K562 (cell line): ENCODE data around the gene CFAP157. TPM values are rescaled to one million over a fixed set of nuclear protein-coding genes. Genes with fewer than 3 reads are reported as not detected.
A peak's percentile ranks its signal among the peaks of the same experiment; 100 is the strongest.

Source experiments
- ARID1B ChIP-seq: fragments of 450-650 bp; IDR thresholded peaks from 2 replicates; pipeline ENCODE4 v1.6.1; 2016; ENCODE audit warnings: antibody characterized with exemption, mild to moderate bottlenecking, inconsistent platforms
- BDP1 ChIP-seq: IDR thresholded peaks from 3 replicates; pipeline ENCODE4 v1.6.1; 2011; ENCODE audit not compliant: insufficient read length, insufficient read depth
- EP400 ChIP-seq: fragments of 450-650 bp; IDR thresholded peaks from 2 replicates; pipeline ENCODE4 v1.6.1; 2017; ENCODE audit warnings: antibody characterized with exemption, mild to moderate bottlenecking, moderate library complexity
- FOXK1 ChIP-seq: sonication (generic); formaldehyde crosslinking; IDR thresholded peaks from 2 replicates; pipeline ENCODE4 v1.8.0; 2022; ENCODE audit warnings: missing genetic modification reagents, mild to moderate bottlenecking, borderline replicate concordance
- FOXK2 ChIP-seq, 2 experiments: fragments of 450-650 bp; IDR thresholded peaks in 1 of 2; conservative IDR thresholded peaks in 1 of 2; 2 replicates each; pipeline ENCODE4 v1.6.1; 2016; ENCODE audit warnings: low read depth in 2 of 2, mild to moderate bottlenecking in 1 of 2
- NCOA1 ChIP-seq: fragments of 450-650 bp; IDR thresholded peaks from 2 replicates; pipeline ENCODE4 v1.6.1; 2016; ENCODE audit warnings: low read depth
- RBBP5 ChIP-seq: fragments of 200-600 bp; sonication (generic); IDR thresholded peaks from 2 replicates; pipeline ENCODE4 v1.6.1; 2012; ENCODE audit warnings: borderline replicate concordance, mild to moderate bottlenecking, low read length, control low read depth, inconsistent platforms; ENCODE audit not compliant: insufficient read depth, poor library complexity, severe bottlenecking
- RHOXF2B ChIP-seq: fragments of 250-450 bp; sonication (Bioruptor Pico); conservative IDR thresholded peaks from 2 replicates; pipeline ENCODE4 v1.5.1; 2021
- RNF219 ChIP-seq: fragments of 250-450 bp; sonication (Bioruptor Pico); IDR thresholded peaks from 2 replicates; pipeline ENCODE4 v1.5.0; 2022; ENCODE audit warnings: mild to moderate bottlenecking
- SAFB2 ChIP-seq: fragments of 200-400 bp; formaldehyde crosslinking; IDR thresholded peaks from 2 replicates; pipeline ENCODE4 v1.6.1; 2018; ENCODE audit warnings: borderline replicate concordance, low read length, low read depth, moderate library complexity; ENCODE audit not compliant: severe bottlenecking
- TFAP4 ChIP-seq: sonication (generic); formaldehyde crosslinking; IDR thresholded peaks from 2 replicates; pipeline ENCODE4 v1.8.0; 2022; ENCODE audit warnings: missing genetic modification reagents, mild to moderate bottlenecking, moderate library complexity, borderline replicate concordance
- THAP12 ChIP-seq: fragments of 250-450 bp; sonication (Bioruptor Pico); IDR thresholded peaks from 2 replicates; pipeline ENCODE4 v1.9.0; 2021; ENCODE audit warnings: mild to moderate bottlenecking, inconsistent platforms
- ZBTB33 ChIP-seq: sonication (generic); formaldehyde crosslinking; IDR thresholded peaks from 2 replicates; pipeline ENCODE4 v1.8.1; 2023; ENCODE audit warnings: mild to moderate bottlenecking, missing genetic modification reagents
- ZHX1 ChIP-seq: fragments of 150-350 bp; conservative IDR thresholded peaks from 2 replicates; pipeline ENCODE4 v1.6.1; 2014; ENCODE audit warnings: low read length
- ZNF165 ChIP-seq: fragments of 250-450 bp; sonication (Bioruptor Pico); IDR thresholded peaks from 2 replicates; pipeline ENCODE4 v1.4.0; 2020; ENCODE audit warnings: borderline replicate concordance
- polyA plus RNA-seq, 8 experiments: library from polyadenylated mRNA; depleted of rRNA in 4 of 8; stranded (reverse) in 5 of 8; unstranded in 3 of 8; fragments of >200 nt; fragmentation: Nextera tagmentation in 2 of 8; fragmentation: Illumina TruSeq in 1 of 8; extraction: Ambion mirVana in 2 of 8; extraction: Trizol in 1 of 8; gene quantifications; 2 replicates each; pipeline versions ENCODE4 v1.2.1 to v1.2.3, GENCODE V29; 2011 to 2014; ENCODE audit warnings: inconsistent platforms in 1 of 8, missing spikeins in 1 of 8
- total RNA-seq, 7 experiments: library from RNA; depleted of rRNA in 6 of 7; stranded (reverse); fragments of >200 nt in 6 of 7; fragmentation: Illumina TruSeq in 2 of 7; extraction: Trizol in 2 of 7; gene quantifications; 2 replicates each; pipeline versions ENCODE4 v1.2.1 to v1.2.3, GENCODE V29; 2011 to 2021; ENCODE audit warnings: low replicate concordance in 1 of 7

The CFAP157 gene
- total and polyA plus RNA-seq, 9 of the 15 experiments (the other 6 are each of a cell fraction or from before 2014, with no cell fraction given) = 0.03 TPM; not detected in 8

GRCh38 chr9:127734747-127735529, 28.1 kb downstream of the CFAP157 start, which contains the start of gene TOR2A (continued):
- TF ChIP-seq SAFB2 = no peak
- peak; percentile 30 for TF ChIP-seq RBBP5
- TF ChIP-seq NCOA1 = no peak
- peak; percentile 61; the same call in 1 of the 2 replicates for TF ChIP-seq FOXK1 (CRISPR knock-in tag)
- no peak for TF ChIP-seq ARID1B
- TF ChIP-seq THAP12 (CRISPR knock-in tag) = peak; percentile 18; the same call in 1 of the 2 replicates
- TF ChIP-seq RNF219 = no peak
- peak; percentile 56; the same call in 1 of the 2 replicates for TF ChIP-seq ZBTB33
- peak; percentile 45; the same call in 1 of the 2 replicates for TF ChIP-seq TFAP4
- TF ChIP-seq ZHX1 = peak; percentile 85; the same call in 1 of the 2 replicates
- no peak; a peak in 1 of 4 replicates for TF ChIP-seq FOXK2 (conservative IDR thresholded peaks at IDR 0.05 in 1 of 2, IDR thresholded peaks at IDR 0.05 in 1 of 2; ENCODE audit: low read depth in 2 of 2)
- TF ChIP-seq ZNF165 (CRISPR knock-in tag) = no peak
- TF ChIP-seq EP400 = peak; percentile 66
- TF ChIP-seq RHOXF2B (CRISPR knock-in tag) = no peak
- TF ChIP-seq BDP1 = no peak
